Measurements from ENCODE around the gene CCNJL. TPM values are rescaled to one million over a fixed set of nuclear protein-coding genes. Genes with fewer than 3 reads are reported as not detected.
"Not testable (repeated sequence)": the region's sequence is repeated elsewhere in the genome, so short reads cannot be mapped to it uniquely, and the experiment has no call there.

CCNJL gene
- total RNA-seq, 1 donor from 2014 or later, result 3.2 TPM

- no peak for DNase-seq
Observed at GRCh38 chr5:160260881-160261815, 51.2 kb downstream of the CCNJL start.

DNA sequence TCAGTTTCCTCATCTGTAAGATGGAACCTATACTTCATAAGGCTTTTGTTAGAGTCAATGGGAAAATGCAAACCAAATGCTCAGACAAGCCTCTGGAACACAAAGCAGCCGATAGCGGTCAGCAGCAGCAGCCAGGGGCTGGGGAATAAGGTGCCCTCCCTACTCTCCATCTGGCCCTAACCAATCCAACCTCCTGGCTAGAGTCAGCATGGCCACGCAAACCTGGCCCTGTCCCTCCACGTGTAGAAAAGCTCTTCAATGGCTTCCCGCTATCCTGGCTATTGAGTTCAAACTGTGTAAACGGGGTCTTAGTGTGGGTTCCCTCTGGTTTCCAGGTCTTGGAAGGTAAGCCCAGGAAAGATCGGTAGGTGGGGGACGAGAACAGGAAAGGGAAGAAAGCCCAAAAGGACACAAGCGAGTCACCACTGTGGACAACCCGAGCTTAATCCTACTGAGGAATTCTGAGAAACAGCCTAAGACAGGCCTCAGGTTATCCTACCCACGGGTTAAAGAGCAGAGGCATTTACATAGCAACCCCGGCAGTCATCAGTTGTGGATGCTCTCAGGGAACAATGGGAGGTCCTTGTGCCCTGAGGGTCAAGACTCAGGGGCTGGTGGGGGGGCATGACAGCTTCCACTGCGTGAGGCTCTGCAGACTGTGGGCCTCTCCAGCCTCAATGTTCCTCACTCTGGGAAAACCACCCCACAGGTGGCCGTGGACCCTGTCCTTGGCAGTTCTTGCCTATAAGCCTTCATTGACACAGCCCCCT is 52.2 kb downstream of the CCNJL start:
- DNase-seq, result no peak

DNA sequence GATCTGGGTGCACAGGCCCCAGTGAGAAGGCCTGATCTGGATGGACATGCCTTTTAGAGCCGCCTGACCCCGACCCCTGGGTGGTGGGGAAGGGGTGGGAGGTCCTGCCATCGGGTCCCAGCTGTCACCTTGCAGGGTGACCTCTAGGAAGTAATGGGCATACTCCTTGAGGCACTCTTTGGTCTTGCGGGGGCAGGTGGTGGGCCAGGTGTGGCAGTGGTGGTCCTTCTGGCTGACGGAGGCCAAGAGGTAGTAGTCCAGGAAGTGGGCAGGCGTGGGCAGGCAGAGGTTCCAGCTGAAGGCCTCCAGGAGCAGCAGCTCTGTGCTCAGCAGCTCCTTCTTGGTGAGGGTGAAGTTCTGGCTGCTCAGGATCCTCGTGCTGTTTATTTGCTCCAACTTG is 53.0 kb downstream of the CCNJL start:
- no peak for DNase-seq

- no peak for DNase-seq
Observed at GRCh38 chr5:160254706-160255105, 57.7 kb downstream of the CCNJL start.

DNA sequence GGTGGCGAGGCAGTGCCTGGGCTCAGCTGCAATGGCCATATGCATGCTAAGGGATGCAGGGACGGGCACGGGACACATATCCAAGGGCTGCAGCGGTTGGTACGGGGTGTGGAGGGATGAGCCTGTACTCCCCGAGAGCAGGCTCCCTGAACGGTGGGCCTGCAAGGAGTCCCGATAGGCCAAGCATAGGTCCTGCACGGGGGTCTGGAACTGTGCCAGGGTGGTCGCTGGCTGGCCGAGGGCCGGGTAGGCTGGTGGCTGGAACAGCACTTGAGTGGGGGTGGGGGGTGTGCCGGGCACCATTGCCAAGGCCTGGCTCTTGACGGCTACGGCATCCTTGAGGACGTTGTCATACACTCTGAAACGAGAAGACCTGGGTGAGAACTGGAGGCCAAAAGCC is 58.9 kb downstream of the CCNJL start:
- no peak for DNase-seq

DNA sequence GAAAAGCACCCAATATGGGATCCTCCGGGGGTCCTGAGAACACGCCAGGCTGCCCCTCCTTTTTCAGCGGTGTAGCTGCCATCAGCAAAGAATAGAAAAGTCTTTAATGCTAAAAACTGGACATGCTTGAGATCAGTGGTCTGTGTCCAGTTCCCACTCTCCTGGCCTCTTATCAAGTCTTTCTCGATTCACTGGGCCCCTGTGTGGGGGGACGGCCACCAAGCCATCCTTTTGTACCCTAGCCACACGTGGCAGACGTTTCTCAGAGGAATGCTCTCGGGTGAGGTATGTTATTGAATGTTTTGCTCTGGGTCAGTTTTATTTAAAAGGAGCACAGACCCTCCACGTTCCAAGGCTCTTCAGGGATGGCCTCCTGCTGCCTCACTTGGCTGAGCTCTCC is 59.4 kb downstream of the CCNJL start:
- no peak for DNase-seq

- DNase-seq, result no peak
Observed at GRCh38 chr5:160251406-160252155, 60.8 kb downstream of the CCNJL start.

DNA sequence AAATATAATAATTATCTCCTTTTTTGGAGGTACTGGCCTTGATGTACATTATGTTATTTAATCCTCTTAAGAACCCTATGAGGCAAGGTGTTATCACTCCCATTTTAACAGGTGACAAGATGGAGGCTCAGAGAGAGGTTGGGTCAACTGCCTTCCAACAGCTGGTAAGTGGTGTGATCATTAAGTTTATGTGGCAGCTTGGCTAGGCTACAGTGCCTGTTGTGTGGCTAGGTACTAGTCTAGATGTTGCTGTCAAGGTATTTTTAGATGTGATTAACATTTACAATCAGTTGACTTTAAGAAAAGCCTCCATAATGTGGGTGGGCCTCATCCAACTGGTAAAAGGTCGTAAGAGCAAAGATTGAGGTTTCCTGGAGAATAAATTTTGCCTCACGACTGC is 61.5 kb downstream of the CCNJL start:
- DNase-seq, result no peak

DNA sequence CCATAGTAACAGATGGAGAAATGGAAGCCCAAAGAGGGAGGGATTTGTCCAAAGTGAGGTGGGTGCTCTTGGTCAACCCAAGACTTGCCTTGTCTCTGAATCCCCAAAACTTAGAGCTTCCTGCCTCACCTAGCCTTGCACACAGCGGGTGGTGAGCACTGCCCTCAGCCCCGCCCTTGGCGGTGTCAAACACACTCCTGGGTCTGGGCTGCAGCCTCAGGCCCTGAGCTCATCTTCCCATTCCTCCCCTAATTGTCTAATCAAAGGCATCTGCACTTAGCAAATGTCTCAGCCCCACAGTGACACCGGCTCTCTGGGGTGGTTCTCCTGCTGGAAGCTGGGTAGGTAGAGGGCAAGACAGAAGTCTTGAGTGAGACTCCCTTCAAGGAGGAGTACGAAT is 62.1 kb downstream of the CCNJL start:
- DNase-seq, result no peak

DNA sequence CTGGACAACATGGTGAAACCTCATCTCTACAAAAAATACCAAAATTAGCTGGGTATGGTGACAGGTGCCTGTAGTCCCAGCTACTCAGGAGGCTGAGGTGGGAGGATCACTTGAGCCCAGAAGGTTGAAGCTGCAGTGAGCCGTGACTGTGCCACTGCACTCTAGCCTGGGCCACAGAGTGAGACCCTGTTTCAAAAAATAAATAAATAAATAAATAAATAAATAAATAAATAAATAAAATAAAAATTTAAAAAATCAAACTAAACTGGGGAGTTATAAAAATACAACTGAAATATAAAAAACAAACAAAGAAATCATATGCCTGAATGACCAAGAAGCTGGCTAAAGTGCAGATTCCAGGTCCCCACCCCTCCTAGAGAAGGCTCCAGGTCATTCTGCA is 62.8 kb downstream of the CCNJL start:
- DNase-seq, result not testable (repeated sequence)

GRCh38 chr5:160245506-160246086 is 66.8 kb downstream of the CCNJL start:
- no peak for DNase-seq

- DNase-seq, result no peak
Observed at GRCh38 chr5:160242145-160242544, 70.2 kb downstream of the CCNJL start.

DNA sequence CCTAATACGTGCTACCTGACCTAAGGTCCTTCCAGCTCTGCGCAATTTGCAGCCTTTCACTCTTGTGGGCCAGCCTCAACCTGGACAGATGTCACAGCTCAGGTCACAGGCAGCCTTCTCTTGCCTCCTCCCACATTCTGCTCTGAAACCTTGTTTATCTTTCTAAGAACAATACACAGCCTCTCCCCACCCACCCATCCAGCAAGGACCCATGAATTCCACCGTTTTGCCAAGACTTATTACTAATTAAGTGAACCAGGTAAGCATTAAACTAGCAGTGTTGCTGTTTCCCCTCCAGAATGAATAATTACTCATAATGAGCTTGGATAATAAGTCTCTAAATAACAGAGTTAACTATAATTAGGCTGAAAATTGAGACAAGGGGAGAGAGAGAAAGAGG is 72.0 kb downstream of the CCNJL start:
- DNase-seq, result no peak

GRCh38 chr5:160237571-160238093 is 74.7 kb downstream of the CCNJL start:
- no peak for DNase-seq

- DNase-seq, result no peak
Observed at GRCh38 chr5:160235731-160236130, 76.6 kb downstream of the CCNJL start.

GRCh38 chr5:160233215-160233614 is 79.1 kb downstream of the CCNJL start:
- no peak for DNase-seq

DNA sequence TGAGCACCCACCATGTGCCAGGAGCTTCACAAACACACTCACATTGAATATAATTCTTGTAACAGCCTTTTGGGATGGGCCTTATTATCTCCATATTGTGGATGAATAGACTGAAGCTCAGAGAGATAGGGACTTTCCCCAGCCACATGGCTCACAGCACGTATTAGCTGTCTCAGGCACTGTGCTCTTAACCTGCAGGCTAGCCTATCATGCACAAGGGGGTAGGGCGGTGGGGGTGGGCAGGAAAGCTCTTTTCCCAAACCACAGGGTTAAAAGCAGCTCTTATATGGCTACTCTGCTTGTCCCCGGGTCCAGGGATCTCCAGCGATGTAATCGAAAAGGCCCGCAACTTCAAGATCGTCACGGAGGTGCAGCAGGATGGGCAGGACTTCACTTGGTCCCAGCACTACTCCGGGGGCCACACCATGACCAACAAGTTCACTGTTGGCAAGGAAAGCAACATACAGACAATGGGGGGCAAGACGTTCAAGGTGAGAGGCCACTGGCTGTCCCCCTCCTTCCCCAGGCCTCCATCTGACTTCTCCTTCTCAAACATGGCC is 80.5 kb downstream of the CCNJL start:
- DNase-seq, result no peak

DNA sequence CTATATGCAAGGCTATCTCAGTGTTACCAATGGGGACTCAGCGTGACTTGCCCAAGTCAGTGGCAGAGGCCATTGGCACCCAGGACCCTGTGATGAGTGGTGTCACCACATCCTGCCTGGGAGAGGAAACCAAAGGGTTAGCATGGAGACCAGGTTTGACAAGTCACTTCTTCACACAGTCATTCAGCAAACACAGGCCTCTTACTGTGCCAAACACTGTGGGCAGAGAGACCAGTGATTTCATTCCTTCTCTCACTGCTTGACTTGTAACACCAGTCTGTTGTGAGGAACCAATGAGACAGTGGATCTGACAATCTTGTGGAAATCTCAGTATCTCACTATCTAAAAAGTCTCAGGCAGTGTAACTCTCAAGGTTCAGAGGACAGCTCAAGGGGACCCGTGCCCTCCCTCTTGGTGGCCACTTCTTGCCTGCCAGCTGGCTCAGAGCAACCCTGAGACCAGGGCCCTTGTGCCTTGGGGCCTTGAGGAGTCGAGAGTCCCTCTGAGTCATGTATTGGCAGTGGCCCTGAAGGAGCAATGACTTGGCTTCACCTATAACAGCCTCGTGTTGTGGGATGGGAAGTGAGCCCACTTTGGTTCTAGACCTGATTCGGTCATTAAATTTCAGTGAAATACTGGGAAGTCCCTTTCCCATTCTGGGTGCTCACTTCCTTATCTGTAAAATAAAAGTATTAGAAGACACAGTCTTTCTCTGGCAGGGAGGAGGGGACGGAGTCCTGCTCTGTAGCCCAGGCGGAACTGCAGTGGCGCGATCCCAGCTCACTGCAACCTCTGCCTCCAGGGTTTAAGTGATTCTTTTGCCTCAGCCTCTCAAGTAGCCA is 81.5 kb downstream of the CCNJL start:
- DNase-seq, result no peak

- DNase-seq, result no peak
Observed at GRCh38 chr5:160229190-160229742, 83.1 kb downstream of the CCNJL start, which contains the start of gene FABP6. Gene FABP6, plus strand, starts transcription at chr5:160229506. Its CDS starts 52 bp downstream, at chr5:160229558.

GRCh38 chr5:160227012-160227411 is 85.4 kb downstream of the CCNJL start:
- DNase-seq, result no peak

Data from skin of body (tissue), 2 donors.